DOHH2 (cell line): ENCODE results near the gene PDCL2.

Experiments used
- H3F3A ChIP-seq: fragments of 200-600 bp; sonication (generic), shearing (Covaris generic); 2 replicates; pipeline ENCODE4 v1.6.0; 2016; ENCODE audit warnings: antibody characterized with exemption, mild to moderate bottlenecking; ENCODE audit not compliant: control insufficient read depth, insufficient read depth
- H3K27ac ChIP-seq: fragments of 200-600 bp; sonication (generic); 2 replicates; pipeline ENCODE4 v1.5.1; 2014; ENCODE audit warnings: low read depth, mild to moderate bottlenecking, low read length, moderate library complexity
- H3K27me3 ChIP-seq: fragments of 200-600 bp; sonication (generic); 2 replicates; pipeline ENCODE4 v1.6.1; 2014; ENCODE audit warnings: mild to moderate bottlenecking, low read length, mixed read lengths; ENCODE audit not compliant: control insufficient read depth
- H3K36me3 ChIP-seq: fragments of 200-600 bp; sonication (generic); 2 replicates; pipeline ENCODE4 v1.6.1; 2014; ENCODE audit warnings: mild to moderate bottlenecking, low read length, moderate library complexity, mixed read lengths; ENCODE audit not compliant: control insufficient read depth
- H3K4me1 ChIP-seq: fragments of 200-600 bp; sonication (generic); 2 replicates; pipeline ENCODE4 v1.6.1; 2014; ENCODE audit warnings: mild to moderate bottlenecking, low read length, mixed read lengths; ENCODE audit not compliant: control insufficient read depth
- H3K4me2 ChIP-seq: fragments of 200-600 bp; sonication (generic); 2 replicates; pipeline ENCODE4 v1.6.0; 2014; ENCODE audit warnings: mild to moderate bottlenecking, low read length, moderate library complexity
- H3K4me3 ChIP-seq: fragments of 200-600 bp; sonication (generic); 2 replicates; pipeline ENCODE4 v1.5.1; 2014; ENCODE audit warnings: mild to moderate bottlenecking, low read length, mixed read lengths
- H3K79me2 ChIP-seq: fragments of 200-600 bp; sonication (generic); 2 replicates; pipeline ENCODE4 v1.6.1; 2014; ENCODE audit warnings: mild to moderate bottlenecking, low read length, mixed read lengths; ENCODE audit not compliant: control insufficient read depth
- H3K9me2 ChIP-seq: fragments of 200-600 bp; sonication (generic); replicated peaks from 2 replicates; pipeline ENCODE4 v1.6.1; 2014; ENCODE audit warnings: mild to moderate bottlenecking, low read length, mixed read lengths; ENCODE audit not compliant: control insufficient read depth
- H3K9me3 ChIP-seq: fragments of 200-600 bp; sonication (generic); 2 replicates; pipeline ENCODE4 v1.6.1; 2014; ENCODE audit warnings: antibody characterized with exemption, low read length, mixed read lengths; ENCODE audit not compliant: control insufficient read depth, insufficient read depth
- H4K20me1 ChIP-seq: fragments of 200-600 bp; sonication (generic); 2 replicates; pipeline ENCODE4 v1.6.0; 2014; ENCODE audit warnings: low read depth, mild to moderate bottlenecking, antibody characterized with exemption, low read length, moderate library complexity; ENCODE audit not compliant: control insufficient read depth, insufficient read depth
- CTCF ChIP-seq: fragments of 200-600 bp; sonication (generic); IDR thresholded peaks from one replicate; pipeline ENCODE4 v1.5.1; 2014; ENCODE audit warnings: antibody characterized with exemption, mild to moderate bottlenecking, low read depth, low read length; ENCODE audit not compliant: poor library complexity, severe bottlenecking
- EZH2phosphoT487 ChIP-seq: fragments of 200-600 bp; sonication (generic); IDR thresholded peaks from 2 replicates; pipeline ENCODE4 v1.6.1; 2017; ENCODE audit warnings: borderline replicate concordance, mild to moderate bottlenecking, antibody characterized with exemption, low read length, moderate library complexity, mixed read lengths

The PDCL2 gene

DNA sequence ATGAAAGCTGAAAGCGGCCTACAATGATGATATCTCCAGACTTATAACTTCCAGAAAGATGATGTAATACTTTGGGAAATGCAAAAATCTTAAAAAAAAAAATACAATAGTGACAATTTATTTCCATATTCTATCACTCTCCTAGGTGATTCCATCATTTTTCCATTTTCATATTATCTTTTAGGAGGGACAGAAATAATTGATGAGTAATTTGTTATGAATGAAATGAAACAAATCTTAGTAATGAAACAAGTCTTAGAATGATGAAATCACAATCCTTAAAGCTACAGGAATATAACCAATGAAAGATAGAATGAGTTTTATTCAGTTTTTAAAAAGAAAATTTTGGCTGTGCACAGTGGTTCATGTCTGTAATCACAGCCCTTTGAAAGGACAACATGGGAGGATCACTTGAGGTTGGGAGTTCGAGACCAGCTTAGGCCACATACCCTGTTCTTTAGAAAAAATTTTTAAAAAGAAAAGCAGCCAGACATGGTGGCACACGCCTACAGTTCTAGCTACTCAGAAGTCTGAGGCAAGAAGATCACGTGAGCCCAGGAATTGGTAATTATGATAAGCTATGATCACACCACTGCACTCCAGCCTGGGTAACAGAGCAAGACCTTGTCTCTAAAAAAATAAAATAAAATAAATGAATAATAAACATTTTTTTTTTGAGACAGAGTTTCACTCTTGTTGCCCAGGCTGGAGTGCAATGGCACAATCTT is 67.0 kb downstream of the PDCL2 start:
- H3K4me2 ChIP-seq = no peak overlapping the region
- no peaks in the 10 kb centered on the region for H4K20me1 ChIP-seq
- H3F3A ChIP-seq = no peaks in the 10 kb centered on the region; the same call in 1 of the 2 replicates
- H3K9me3 ChIP-seq = no peaks in the 10 kb centered on the region
- no peaks in the 10 kb centered on the region for H3K27me3 ChIP-seq
- no peak overlapping the region for H3K4me3 ChIP-seq
- no peaks in the 10 kb centered on the region for H3K9me2 ChIP-seq
- peaks cover 23% of the 10 kb centered on the region for H3K79me2 ChIP-seq
- no peaks in the 10 kb centered on the region for H3K4me1 ChIP-seq
- no peaks in the 10 kb centered on the region for H3K36me3 ChIP-seq
- no peak overlapping the region for H3K27ac ChIP-seq
- TF ChIP-seq EZH2phosphoT487 = no peak
- no peak for TF ChIP-seq CTCF

DNA sequence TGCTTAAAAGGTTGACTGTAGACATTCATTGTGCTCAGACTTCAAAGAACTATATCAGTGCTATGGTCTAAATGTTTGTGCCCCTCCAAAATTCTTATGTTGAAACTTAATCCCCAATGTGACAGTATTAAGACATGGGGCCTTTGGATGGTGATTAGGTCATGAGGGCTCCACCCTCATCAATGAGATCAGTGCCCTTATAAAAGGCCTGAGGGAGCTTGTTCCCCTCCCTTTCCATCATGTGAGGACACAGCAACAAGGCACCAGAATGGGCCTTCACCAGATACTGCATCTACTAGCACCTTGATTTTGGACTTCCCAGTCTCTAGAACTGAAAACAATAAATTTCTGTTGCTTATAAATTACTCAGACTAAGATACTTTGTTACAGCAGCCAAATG is 73.6 kb downstream of the PDCL2 start:
- no peaks in the 10 kb centered on the region for H3K9me3 ChIP-seq
- H3K27ac ChIP-seq = no peak overlapping the region
- no peaks in the 10 kb centered on the region for H3F3A ChIP-seq
- TF ChIP-seq EZH2phosphoT487 (no peak), CTCF (no peak)
- H3K9me2 ChIP-seq = no peaks in the 10 kb centered on the region
- no peaks in the 10 kb centered on the region for H4K20me1 ChIP-seq
- H3K27me3 ChIP-seq = no peaks in the 10 kb centered on the region
- H3K4me3 ChIP-seq = no peak overlapping the region
- H3K79me2 ChIP-seq = peaks cover 15% of the 10 kb centered on the region
- H3K4me1 ChIP-seq = no peaks in the 10 kb centered on the region
- no peak overlapping the region for H3K4me2 ChIP-seq
- H3K36me3 ChIP-seq = no peaks in the 10 kb centered on the region

- peaks cover 14% of the 10 kb centered on the region for H3K79me2 ChIP-seq
- H3K4me1 ChIP-seq = no peaks in the 10 kb centered on the region
- no peak overlapping the region for H3K4me2 ChIP-seq
Measured at GRCh38 chr4:55517526-55518229, 74.4 kb downstream of the PDCL2 start.

More at GRCh38 chr4:55517526-55518229, 74.4 kb downstream of the PDCL2 start:
- no peaks in the 10 kb centered on the region for H3K36me3 ChIP-seq
- H3K27me3 ChIP-seq = no peaks in the 10 kb centered on the region
- no peak overlapping the region for H3K27ac ChIP-seq
- no peaks in the 10 kb centered on the region for H4K20me1 ChIP-seq
- no peaks in the 10 kb centered on the region for H3K9me3 ChIP-seq
- H3K4me3 ChIP-seq = no peak overlapping the region
- TF ChIP-seq EZH2phosphoT487 (no peak), CTCF (no peak)
- H3F3A ChIP-seq = no peaks in the 10 kb centered on the region
- no peaks in the 10 kb centered on the region for H3K9me2 ChIP-seq
